Neural cell (in vitro differentiated cells): ENCODE data around the gene KCNS3. TPM values are rescaled to one million over a fixed set of nuclear protein-coding genes. Genes with fewer than 3 reads are reported as not detected.

Experiments
- H2AFZ ChIP-seq: fragments of 200-600, 300-800 bp; sonication (generic), shearing (Covaris generic); 2 replicates; pipeline ENCODE4 v1.6.0; 2014; ENCODE audit warnings: low read depth, mild to moderate bottlenecking, antibody characterized with exemption, low read length, moderate library complexity
- H3F3A ChIP-seq: fragments of 200-600 bp; shearing (Covaris generic); 2 replicates; pipeline ENCODE4 v1.6.1; 2016; ENCODE audit warnings: mild to moderate bottlenecking, moderate library complexity, mixed read lengths, antibody characterized with exemption, low read length; ENCODE audit not compliant: insufficient read depth, poor library complexity, severe bottlenecking
- H3K27ac ChIP-seq: fragments of 200-600, 300-800 bp; sonication (generic), shearing (Covaris generic); 2 replicates; pipeline ENCODE4 v1.5.1; 2014; ENCODE audit warnings: mild to moderate bottlenecking, low read length, moderate library complexity
- H3K27me3 ChIP-seq: fragments of 300-800, 200-600 bp; sonication (generic), shearing (Covaris generic); 2 replicates; pipeline ENCODE4 v1.6.0; 2014; ENCODE audit warnings: mild to moderate bottlenecking, low read depth, low read length, moderate library complexity; ENCODE audit not compliant: insufficient read depth
- H3K36me3 ChIP-seq: fragments of 300-800, 200-600 bp; sonication (generic), shearing (Covaris generic); 2 replicates; pipeline ENCODE4 v1.5.1; 2014; ENCODE audit warnings: mild to moderate bottlenecking, antibody characterized with exemption, low read length, moderate library complexity; ENCODE audit not compliant: insufficient read depth
- H3K4me2 ChIP-seq: fragments of 300-800, 200-600 bp; sonication (generic), shearing (Covaris generic); 2 replicates; pipeline ENCODE4 v1.6.0; 2014; ENCODE audit warnings: mild to moderate bottlenecking, low read length
- H3K4me3 ChIP-seq: fragments of 300-800, 200-600 bp; sonication (generic), shearing (Covaris generic); 2 replicates; pipeline ENCODE4 v1.5.1; 2014; ENCODE audit warnings: mild to moderate bottlenecking, low read length, moderate library complexity
- H3K79me2 ChIP-seq: fragments of 200-600 bp; shearing (Covaris generic); replicated peaks from 2 replicates; pipeline ENCODE4 v1.6.0; 2014; ENCODE audit warnings: mild to moderate bottlenecking, low read length, moderate library complexity; ENCODE audit not compliant: insufficient read depth
- H3K9ac ChIP-seq: fragments of 300-800, 200-600 bp; sonication (generic), shearing (Covaris generic); 2 replicates; pipeline ENCODE4 v1.6.1; 2016; ENCODE audit warnings: mild to moderate bottlenecking, low read length, mixed read lengths
- H3K9me2 ChIP-seq: fragments of 200-600 bp; shearing (Covaris generic); 2 replicates; pipeline ENCODE4 v1.6.1; 2016; ENCODE audit warnings: mild to moderate bottlenecking, low read length, mixed read lengths; ENCODE audit not compliant: insufficient read depth
- H3K9me3 ChIP-seq: fragments of 200-600, 300-800 bp; sonication (generic), shearing (Covaris generic); 2 replicates; pipeline ENCODE4 v1.6.1; 2016; ENCODE audit warnings: mild to moderate bottlenecking, mixed run types, low read length, moderate library complexity, mixed read lengths
- H4K20me1 ChIP-seq: fragments of 200-600 bp; shearing (Covaris generic); 2 replicates; pipeline ENCODE4 v1.6.1; 2016; ENCODE audit warnings: mild to moderate bottlenecking, mixed run types; ENCODE audit not compliant: insufficient read depth
- CTCF ChIP-seq: fragments of 450-650 bp; IDR thresholded peaks from 2 replicates; pipeline ENCODE4 v1.5.1; 2014; ENCODE audit warnings: antibody characterized with exemption, mild to moderate bottlenecking, moderate library complexity; ENCODE audit not compliant: poor library complexity, severe bottlenecking
- EP300 ChIP-seq: fragments of 450-650 bp; conservative IDR thresholded peaks from 2 replicates; pipeline ENCODE4 v1.6.1; 2014; ENCODE audit warnings: antibody characterized with exemption, mild to moderate bottlenecking, moderate library complexity; ENCODE audit not compliant: poor library complexity, severe bottlenecking
- EZH2 ChIP-seq: fragments of 200-600, 300-800 bp; shearing (Covaris generic), sonication (generic); IDR thresholded peaks from 2 replicates; pipeline ENCODE4 v1.6.1; 2014; ENCODE audit warnings: antibody characterized with exemption, low read length, borderline replicate concordance, mild to moderate bottlenecking; ENCODE audit not compliant: insufficient read depth, poor library complexity, severe bottlenecking
- MXI1 ChIP-seq: fragments of 450-650 bp; conservative IDR thresholded peaks from 2 replicates; pipeline ENCODE4 v1.6.1; 2014; ENCODE audit warnings: antibody characterized with exemption, mild to moderate bottlenecking; ENCODE audit not compliant: poor library complexity, severe bottlenecking
- POLR2AphosphoS5 ChIP-seq: IDR thresholded peaks from 2 replicates; pipeline ENCODE4 v1.6.1; 2012
- RAD21 ChIP-seq: fragments of 450-650 bp; conservative IDR thresholded peaks from 2 replicates; pipeline ENCODE4 v1.6.1; 2014; ENCODE audit warnings: antibody characterized with exemption, mild to moderate bottlenecking, moderate library complexity
- REST ChIP-seq: IDR thresholded peaks from 2 replicates; pipeline ENCODE4 v1.6.1; 2012; ENCODE audit warnings: borderline replicate concordance
- SMC3 ChIP-seq: fragments of 450-650 bp; conservative IDR thresholded peaks from 2 replicates; pipeline ENCODE4 v1.6.1; 2014; ENCODE audit warnings: antibody characterized with exemption, mild to moderate bottlenecking, moderate library complexity; ENCODE audit not compliant: poor library complexity
- TAF1 ChIP-seq: IDR thresholded peaks from 2 replicates; pipeline ENCODE4 v1.6.1; 2012; ENCODE audit warnings: low read depth
- polyA plus RNA-seq: library from polyadenylated mRNA; depleted of rRNA; stranded (reverse); fragments of >200 nt; gene quantifications from 2 replicates; pipeline ENCODE4 v1.2.3, GENCODE V29; 2014

The KCNS3 gene
- polyA plus RNA-seq, 1 donor from 2014 or later, result 0.15 TPM

GRCh38 chr2:17873021-17873420 is 5.4 kb upstream of the KCNS3 start:
- H3K36me3 ChIP-seq, result no peaks in the 10 kb centered on the region
- H3K27me3 ChIP-seq, result peaks cover 27% of the 10 kb centered on the region
- no peak overlapping the region for H3K4me3 ChIP-seq
- no peaks in the 10 kb centered on the region for H3F3A ChIP-seq
- H3K4me2 ChIP-seq, result no peak overlapping the region
- H3K9me2 ChIP-seq, result no peaks in the 10 kb centered on the region
- H2AFZ ChIP-seq, result no peak overlapping the region
- no peaks in the 10 kb centered on the region for H3K79me2 ChIP-seq
- no peak for TF ChIP-seq TAF1
- no peak for TF ChIP-seq MXI1
- no peak for TF ChIP-seq POLR2AphosphoS5
- no peak for TF ChIP-seq SMC3
- no peak for TF ChIP-seq EZH2
- TF ChIP-seq RAD21, result no peak
- no peak for TF ChIP-seq REST
- no peak for TF ChIP-seq CTCF
- TF ChIP-seq EP300, result no peak
- H3K27ac ChIP-seq, result no peak overlapping the region
- no peaks in the 10 kb centered on the region for H4K20me1 ChIP-seq
- no peaks in the 10 kb centered on the region for H3K9me3 ChIP-seq
- no peak overlapping the region for H3K9ac ChIP-seq

- no peak overlapping the region for H3K27ac ChIP-seq
- H3K27me3 ChIP-seq, result peaks cover 54% of the 10 kb centered on the region
- H3K9me3 ChIP-seq, result no peaks in the 10 kb centered on the region
- no peak for TF ChIP-seq EZH2
- no peak for TF ChIP-seq CTCF
- TF ChIP-seq REST, result no peak
- no peak for TF ChIP-seq RAD21
- no peak for TF ChIP-seq POLR2AphosphoS5
- no peak for TF ChIP-seq EP300
- no peak for TF ChIP-seq MXI1
- no peak overlapping the region for H3K9ac ChIP-seq
- no peaks in the 10 kb centered on the region for H3K79me2 ChIP-seq
- H2AFZ ChIP-seq, result no peak overlapping the region
- H3F3A ChIP-seq, result no peaks in the 10 kb centered on the region
- H3K4me2 ChIP-seq, result no peak overlapping the region
- H3K9me2 ChIP-seq, result no peaks in the 10 kb centered on the region
- H4K20me1 ChIP-seq, result no peaks in the 10 kb centered on the region
- H3K4me3 ChIP-seq, result no peak overlapping the region
- no peaks in the 10 kb centered on the region for H3K36me3 ChIP-seq
Observed at GRCh38 chr2:17876590-17876989, 1.9 kb upstream of the KCNS3 start.
